Skeletal muscle tissue (tissue), 4 donors: Measurements from ENCODE around the gene CAVIN2. TPM values are rescaled to one million over a fixed set of nuclear protein-coding genes. Genes with fewer than 3 reads are reported as not detected.

Source experiments
- H3K27ac ChIP-seq: one replicate; pipeline ENCODE4 v1.7.0; 2013; ENCODE audit warnings: mild to moderate bottlenecking, low read depth, low read length, inconsistent platforms
- H3K27me3 ChIP-seq, 3 donors: one replicate each; pipeline ENCODE4 v1.7.0; 2013; ENCODE audit warnings: low read length in 3 of 3; ENCODE audit not compliant: control insufficient read depth in 3 of 3, insufficient read depth in 3 of 3
- H3K36me3 ChIP-seq, 3 donors: one replicate each; pipeline ENCODE4 v1.7.0; 2013; ENCODE audit warnings: low read length in 3 of 3; ENCODE audit not compliant: control insufficient read depth in 3 of 3, insufficient read depth in 3 of 3
- H3K4me1 ChIP-seq, 3 donors: one replicate each; pipeline ENCODE4 v1.7.0; 2013; ENCODE audit warnings: low read length in 3 of 3, mild to moderate bottlenecking in 3 of 3; ENCODE audit not compliant: control insufficient read depth in 3 of 3, insufficient read depth in 3 of 3
- H3K4me3 ChIP-seq, 3 donors: one replicate each; pipeline ENCODE4 v1.7.0; 2013; ENCODE audit warnings: low read length in 3 of 3
- H3K9ac ChIP-seq, 3 donors: one replicate each; pipeline ENCODE4 v1.7.0; 2013; ENCODE audit warnings: low read length in 3 of 3, mild to moderate bottlenecking in 3 of 3, moderate library complexity in 2 of 3, low read depth in 1 of 3
- H3K9me3 ChIP-seq, 3 donors: one replicate each; pipeline ENCODE4 v1.7.0; 2013; ENCODE audit warnings: low read length in 3 of 3; ENCODE audit not compliant: control insufficient read depth in 3 of 3
- total RNA-seq: library from RNA; depleted of rRNA; stranded (reverse); fragments of >200 nt; gene quantifications from one replicate; pipeline ENCODE4 v1.2.3, GENCODE V29; 2014
- donor health status: Osteomylitis.

Gene CAVIN2
- total RNA-seq, 1 donor from 2014 or later = 19.3 TPM

- Histone ChIP-seq H3K9me3 (no peaks in the 10 kb centered on the region), H3K27ac (peak overlapping the region; percentile 66), H3K4me1 (peaks cover 4 to 22% (median 12%) of the 10 kb centered on the region in 3 donors), H3K9ac (peak overlapping the region; percentile 54 to 81 (median 73)), H3K4me3 (peak overlapping the region; percentile 71 to 81 (median 75)), H3K27me3 (peaks cover 0 to 3% (median 0%) of the 10 kb centered on the region in 3 donors), H3K36me3 (no peaks in the 10 kb centered on the region)
Measured at GRCh38 chr2:191845248-191845715, 1.6 kb downstream of the CAVIN2 start.

GRCh38 chr2:191844706-191845105 is 2.2 kb downstream of the CAVIN2 start:
- peak overlapping the region in 2 of 3 donors; percentile 73 to 81 for H3K9ac ChIP-seq
- no peak overlapping the region for H3K27ac ChIP-seq
- peaks cover 0 to 3% (median 0%) of the 10 kb centered on the region in 3 donors for H3K27me3 ChIP-seq
- H3K4me3 ChIP-seq = peak overlapping the region; percentile 41 to 81 (median 71)
- peaks cover 4 to 22% (median 12%) of the 10 kb centered on the region in 3 donors for H3K4me1 ChIP-seq
- H3K36me3 ChIP-seq = no peaks in the 10 kb centered on the region
- H3K9me3 ChIP-seq = no peaks in the 10 kb centered on the region

GRCh38 chr2:191840921-191841320 is 6.0 kb downstream of the CAVIN2 start:
- no peaks in the 10 kb centered on the region for H3K9me3 ChIP-seq

GRCh38 chr2:191839918-191840804 is 6.7 kb downstream of the CAVIN2 start:
- Histone ChIP-seq H3K27ac (no peak overlapping the region), H3K9ac (no peak overlapping the region), H3K27me3 (no peaks in the 10 kb centered on the region), H3K9me3 (no peaks in the 10 kb centered on the region), H3K36me3 (peaks cover 0 to 9% (median 4%) of the 10 kb centered on the region in 3 donors), H3K4me1 (no peaks in the 10 kb centered on the region), H3K4me3 (no peak overlapping the region)

More at GRCh38 chr2:191840921-191841320, 6.0 kb downstream of the CAVIN2 start:
- Histone ChIP-seq H3K36me3 (peaks cover 0 to 5% (median 3%) of the 10 kb centered on the region in 3 donors), H3K9ac (no peak overlapping the region), H3K4me3 (no peak overlapping the region), H3K27me3 (no peaks in the 10 kb centered on the region), H3K4me1 (peaks cover 0 to 2% (median under 1%) of the 10 kb centered on the region in 3 donors), H3K27ac (no peak overlapping the region)

GRCh38 chr2:191838526-191838925 is 8.4 kb downstream of the CAVIN2 start:
- H3K27ac ChIP-seq = no peak overlapping the region
- H3K27me3 ChIP-seq = no peaks in the 10 kb centered on the region
- no peak overlapping the region for H3K9ac ChIP-seq
- H3K4me1 ChIP-seq = no peaks in the 10 kb centered on the region
- H3K9me3 ChIP-seq = no peaks in the 10 kb centered on the region
- H3K4me3 ChIP-seq = no peak overlapping the region
- peaks cover 0 to 9% (median 4%) of the 10 kb centered on the region in 3 donors for H3K36me3 ChIP-seq

- Histone ChIP-seq H3K4me1 (no peaks in the 10 kb centered on the region), H3K4me3 (no peak overlapping the region), H3K27me3 (no peaks in the 10 kb centered on the region), H3K9ac (no peak overlapping the region), H3K9me3 (no peaks in the 10 kb centered on the region), H3K27ac (no peak overlapping the region), H3K36me3 (peaks cover 0 to 9% (median 4%) of the 10 kb centered on the region in 3 donors)
Measured at GRCh38 chr2:191836853-191837769, 9.8 kb downstream of the CAVIN2 start.

- no peak overlapping the region for H3K9ac ChIP-seq
- no peaks in the 10 kb centered on the region for H3K9me3 ChIP-seq
- no peak overlapping the region for H3K27ac ChIP-seq
- no peaks in the 10 kb centered on the region for H3K4me1 ChIP-seq
- H3K27me3 ChIP-seq = no peaks in the 10 kb centered on the region
- peaks cover 0 to 9% (median 4%) of the 10 kb centered on the region in 3 donors for H3K36me3 ChIP-seq
- no peak overlapping the region for H3K4me3 ChIP-seq
Measured at GRCh38 chr2:191836471-191836852, 10.4 kb downstream of the CAVIN2 start.

GRCh38 chr2:191835539-191836350 is 11.1 kb downstream of the CAVIN2 start:
- Histone ChIP-seq H3K4me1 (no peaks in the 10 kb centered on the region), H3K36me3 (peaks cover 0 to 9% (median 4%) of the 10 kb centered on the region in 3 donors), H3K27me3 (no peaks in the 10 kb centered on the region), H3K27ac (no peak overlapping the region), H3K9me3 (no peaks in the 10 kb centered on the region), H3K4me3 (no peak overlapping the region), H3K9ac (no peak overlapping the region)

GRCh38 chr2:191835100-191835499 is 11.8 kb downstream of the CAVIN2 start:
- Histone ChIP-seq H3K4me3 (no peak overlapping the region), H3K27ac (no peak overlapping the region), H3K4me1 (no peaks in the 10 kb centered on the region), H3K36me3 (peaks cover 0 to 9% (median 4%) of the 10 kb centered on the region in 3 donors), H3K9ac (no peak overlapping the region), H3K9me3 (no peaks in the 10 kb centered on the region), H3K27me3 (no peaks in the 10 kb centered on the region)
